NCI-H2081 treated with DMSO at 0.1 percent for 48 hours (cell line): ENCODE measurements around the gene GOLGA2.

Experiments
- DNase-seq: peaks from one replicate; lab custom pipeline; 2025; lab: John Stamatoyannopoulos, UW

The GOLGA2 gene

DNA sequence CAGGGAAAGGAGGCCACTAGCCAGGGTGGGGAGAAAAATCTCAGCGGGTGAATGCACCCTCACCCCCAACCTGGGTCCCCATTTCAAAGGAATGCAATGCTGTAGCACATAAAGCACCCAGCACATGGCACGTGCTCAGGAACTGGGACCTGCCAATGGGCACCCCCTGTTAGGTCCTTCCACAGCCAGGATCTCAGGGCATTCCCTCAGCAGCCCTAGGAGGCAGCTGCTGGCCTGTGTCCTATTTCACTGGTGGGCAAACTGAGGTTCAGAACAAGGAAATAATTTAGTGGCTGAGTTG lies 63.9 kb downstream of the GOLGA2 start:
- no peak for DNase-seq

DNA sequence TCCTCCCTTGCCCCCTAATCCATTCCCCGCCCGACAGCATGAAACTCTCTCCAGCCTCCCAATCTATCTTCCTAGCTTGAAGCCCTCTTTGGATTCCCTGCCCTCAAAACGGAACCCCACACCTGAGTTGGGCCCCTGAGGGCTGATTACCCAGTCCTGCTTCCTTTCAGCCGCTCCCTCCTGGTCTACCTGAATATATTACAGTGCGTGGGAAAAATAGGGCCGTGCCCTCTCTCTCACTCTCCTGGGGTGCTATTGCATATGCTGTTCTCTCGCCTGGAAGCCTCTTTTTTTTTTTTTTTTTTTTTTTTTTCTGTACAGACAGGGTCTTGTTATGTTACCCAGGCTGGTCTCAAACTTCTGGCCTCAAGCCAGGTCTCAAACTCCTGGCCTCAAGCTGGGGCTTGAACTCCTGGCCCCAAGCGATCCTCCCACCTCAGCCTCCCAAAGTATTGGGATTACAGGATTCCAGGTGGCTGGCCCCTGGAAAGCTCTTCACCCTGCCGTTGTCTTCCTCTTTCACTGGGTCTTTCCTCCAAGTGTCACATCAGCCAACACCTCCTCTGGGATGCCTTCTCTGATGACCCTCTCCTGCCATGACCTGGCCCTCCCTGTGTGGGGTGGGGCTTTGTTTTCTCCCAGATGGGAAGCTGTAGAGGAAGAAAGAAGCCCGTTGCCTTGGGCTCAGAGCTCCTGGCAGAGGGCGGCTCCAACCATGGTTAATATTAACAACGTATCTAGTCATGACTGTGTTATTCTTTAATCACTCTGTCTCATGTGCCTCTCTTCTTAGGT lies 64.4 kb downstream of the GOLGA2 start:
- no peak for DNase-seq

DNA sequence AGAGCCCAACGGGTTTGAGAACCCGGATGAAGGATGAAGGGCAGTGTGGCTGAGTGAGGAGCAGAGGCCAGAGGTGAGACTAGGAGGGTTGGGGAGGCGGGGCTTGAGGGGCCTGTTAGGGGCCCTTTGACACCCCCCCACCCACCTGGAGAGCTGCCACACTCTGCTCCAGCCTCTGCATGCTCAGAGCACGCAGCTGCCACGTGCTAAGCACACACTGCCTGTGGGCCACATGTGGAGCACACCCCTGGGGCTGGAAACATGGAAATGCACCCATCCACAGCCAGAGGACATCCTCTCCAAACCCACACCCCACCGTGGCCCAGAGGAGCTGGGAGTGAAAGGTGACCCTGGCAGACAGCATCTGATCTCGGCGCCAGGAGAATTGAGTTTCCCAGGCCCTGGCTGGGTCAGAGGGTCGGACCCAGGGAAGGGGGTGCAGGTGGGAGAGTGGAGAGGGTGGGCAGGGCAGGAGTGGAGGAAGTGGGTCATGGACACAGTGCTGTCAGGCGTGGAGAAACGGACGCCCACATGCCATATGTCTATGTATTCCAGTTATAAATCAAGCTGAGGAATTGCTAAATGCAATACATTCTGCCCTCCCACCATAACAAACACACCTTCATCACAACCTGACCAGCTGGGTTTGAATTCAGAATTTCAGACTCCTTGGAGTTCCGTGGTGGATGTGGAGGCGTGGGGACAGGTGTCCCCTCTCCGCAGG lies 66.7 kb downstream of the GOLGA2 start:
- DNase-seq = no peak

DNA sequence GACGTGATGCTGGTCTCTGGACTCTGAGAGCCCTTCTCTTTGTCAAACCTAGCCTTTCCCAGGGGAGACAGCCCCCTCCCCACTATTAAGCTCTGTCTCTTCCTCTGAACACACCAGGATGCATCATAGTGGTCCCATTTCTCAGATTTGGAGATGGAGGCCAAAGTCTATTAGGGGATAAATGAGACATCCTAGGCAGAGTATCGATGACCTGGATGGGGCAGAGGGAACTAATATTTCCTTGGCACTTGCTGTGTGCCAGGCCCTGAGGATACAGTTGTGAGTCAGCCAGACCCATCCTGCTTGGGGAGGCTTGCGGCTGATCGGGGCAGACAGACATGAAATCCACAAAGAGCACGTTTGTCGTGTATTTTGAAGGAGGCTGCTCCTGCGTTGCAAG lies 67.4 kb downstream of the GOLGA2 start:
- DNase-seq = no peak

DNA sequence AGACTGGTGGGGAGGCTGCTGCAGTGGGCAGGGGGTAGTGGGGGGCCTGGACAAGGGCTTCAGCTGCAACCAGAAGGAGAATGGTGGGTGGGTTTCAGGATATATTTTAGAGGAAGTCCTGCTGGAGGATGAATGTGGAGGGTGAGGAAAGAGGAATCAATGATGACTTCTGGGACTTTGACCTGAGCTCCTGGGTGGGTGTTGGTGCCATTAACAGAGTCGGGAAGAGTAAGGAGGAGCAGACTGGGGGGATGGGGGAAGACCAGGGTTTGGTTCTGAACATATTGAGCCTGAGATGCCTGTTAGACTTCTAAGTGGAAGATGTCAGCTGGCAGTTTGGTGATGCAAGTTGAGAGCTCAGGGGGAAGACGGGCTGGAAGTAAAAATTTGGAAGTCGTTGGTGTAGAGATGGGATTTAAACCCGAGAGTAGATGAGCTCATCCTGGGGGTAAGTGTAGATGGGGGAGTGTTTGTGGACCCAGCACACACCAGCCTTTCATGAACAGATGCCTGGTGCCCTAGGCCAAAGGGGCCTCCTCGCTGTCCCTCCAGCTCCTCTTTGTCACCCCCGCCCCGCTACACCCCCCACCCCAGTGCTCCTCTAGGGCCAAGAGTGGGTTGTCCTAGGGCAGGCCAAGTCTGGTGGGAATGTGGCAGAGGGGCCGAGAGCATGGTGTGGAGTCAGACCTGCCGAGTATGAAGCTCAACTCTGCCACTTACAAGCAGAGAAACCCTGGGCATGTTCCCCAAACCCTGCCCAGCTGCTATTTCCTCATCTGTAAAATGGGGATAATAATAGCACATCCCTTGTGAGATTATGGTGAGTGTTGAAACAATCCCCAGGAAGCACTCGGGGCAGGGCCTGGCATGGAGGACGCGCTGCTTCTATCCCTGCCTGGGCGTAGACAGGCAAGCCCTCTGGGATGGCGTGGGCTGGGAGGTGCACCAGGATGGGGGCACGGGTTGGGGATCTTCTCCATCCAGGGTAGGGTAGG lies 68.6 kb downstream of the GOLGA2 start:
- DNase-seq = no peak

DNA sequence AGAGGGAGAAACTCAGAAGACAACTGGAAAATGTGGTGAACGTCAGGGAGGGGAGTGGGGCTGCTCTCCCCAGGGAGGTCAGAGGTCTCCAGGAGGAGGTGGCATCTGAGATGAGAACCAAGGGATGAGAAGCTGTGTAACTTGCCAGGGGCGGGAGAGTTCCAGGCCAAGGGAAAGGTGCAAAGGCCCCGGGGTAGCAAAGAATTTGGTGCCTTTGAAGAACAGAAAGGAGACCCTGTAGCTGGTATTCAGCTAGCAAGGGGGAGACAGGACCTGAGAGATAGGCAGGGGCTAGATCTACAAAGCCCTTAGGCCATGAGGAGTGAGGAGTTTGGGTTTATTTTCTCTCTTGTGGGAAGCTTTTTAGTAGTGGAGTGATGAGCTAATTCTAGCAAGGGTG lies 69.3 kb downstream of the GOLGA2 start:
- no peak for DNase-seq
